Measurements from ENCODE around the gene LIME1.

Gene LIME1

GRCh38 chr20:63698739-63699465 is 37.6 kb upstream of the LIME1 start:
- no peaks in the 10 kb centered on the region for H3K9me3 ChIP-seq (ENCODE audit: control insufficient read depth, low read length)
- peak overlapping the region; percentile 70 for H3K9ac ChIP-seq (ENCODE audit: low read length)
- H3K4ac ChIP-seq (ENCODE audit: low read depth in 1 of 2, low read length in 2 of 2), result peak overlapping the region; percentile 90 to 93
- H4K8ac ChIP-seq (ENCODE audit: low read length), result peak overlapping the region; percentile 90
- H3K23ac ChIP-seq (ENCODE audit: low read length in 2 of 2), result no peak overlapping the region
- peak overlapping the region; percentile 17 to 47 for H3K4me3 ChIP-seq (ENCODE audit: insufficient read depth in 1 of 2, low read depth in 1 of 2, low read length in 2 of 2)
- H3K4me2 ChIP-seq (ENCODE audit: low read length, poor library complexity, severe bottlenecking), result peak overlapping the region; percentile 44
- peak overlapping the region in 1 of 2 experiments; percentile 85 for H3K14ac ChIP-seq (ENCODE audit: low read length in 2 of 2)
- no peak overlapping the region for H2AFZ ChIP-seq (ENCODE audit: low read depth, low read length)
- peak overlapping the region; percentile 51 to 98 for H2BK12ac ChIP-seq (ENCODE audit: low read length in 2 of 2)
- peak overlapping the region; percentile 90 for H3K27ac ChIP-seq (ENCODE audit: low read length, poor library complexity, severe bottlenecking)
- peak overlapping the region; percentile 100 for H4K91ac ChIP-seq (ENCODE audit: low read length)
- 11% methylated on average over 17 of the region's 19 CpGs for WGBS
- H3K27me3 ChIP-seq (ENCODE audit: control insufficient read depth in 1 of 2, insufficient read depth in 1 of 2, low read length in 2 of 2), result no peaks in the 10 kb centered on the region
- DNase-seq, result peak; percentile 97
- peak overlapping the region; percentile 85 for H2BK5ac ChIP-seq (ENCODE audit: low read depth, low read length, poor library complexity, severe bottlenecking)
- peaks cover 72% of the 10 kb centered on the region for H3K4me1 ChIP-seq (ENCODE audit: control insufficient read depth, insufficient read depth, low read depth, low read length)
- H3K36me3 ChIP-seq (ENCODE audit: control insufficient read depth in 1 of 2, insufficient read depth in 2 of 2, low read depth in 1 of 2, low read length in 2 of 2), result peaks cover 8 to 72% of the 10 kb centered on the region in 2 experiments
- peaks cover 30% of the 10 kb centered on the region for H3K79me1 ChIP-seq (replicated peaks; ENCODE audit: low read length, poor library complexity, severe bottlenecking)
- H2BK120ac ChIP-seq (ENCODE audit: low read depth, low read length), result peak overlapping the region; percentile 98
- peak overlapping the region; percentile 93 for H2BK15ac ChIP-seq (ENCODE audit: low read depth, poor library complexity, severe bottlenecking)
- H3K18ac ChIP-seq (ENCODE audit: low read depth in 1 of 2, low read length in 2 of 2), result peak overlapping the region; percentile 93 to 98
- peak overlapping the region; percentile 99 for H2AK5ac ChIP-seq (ENCODE audit: low read length, severe bottlenecking)

DNA sequence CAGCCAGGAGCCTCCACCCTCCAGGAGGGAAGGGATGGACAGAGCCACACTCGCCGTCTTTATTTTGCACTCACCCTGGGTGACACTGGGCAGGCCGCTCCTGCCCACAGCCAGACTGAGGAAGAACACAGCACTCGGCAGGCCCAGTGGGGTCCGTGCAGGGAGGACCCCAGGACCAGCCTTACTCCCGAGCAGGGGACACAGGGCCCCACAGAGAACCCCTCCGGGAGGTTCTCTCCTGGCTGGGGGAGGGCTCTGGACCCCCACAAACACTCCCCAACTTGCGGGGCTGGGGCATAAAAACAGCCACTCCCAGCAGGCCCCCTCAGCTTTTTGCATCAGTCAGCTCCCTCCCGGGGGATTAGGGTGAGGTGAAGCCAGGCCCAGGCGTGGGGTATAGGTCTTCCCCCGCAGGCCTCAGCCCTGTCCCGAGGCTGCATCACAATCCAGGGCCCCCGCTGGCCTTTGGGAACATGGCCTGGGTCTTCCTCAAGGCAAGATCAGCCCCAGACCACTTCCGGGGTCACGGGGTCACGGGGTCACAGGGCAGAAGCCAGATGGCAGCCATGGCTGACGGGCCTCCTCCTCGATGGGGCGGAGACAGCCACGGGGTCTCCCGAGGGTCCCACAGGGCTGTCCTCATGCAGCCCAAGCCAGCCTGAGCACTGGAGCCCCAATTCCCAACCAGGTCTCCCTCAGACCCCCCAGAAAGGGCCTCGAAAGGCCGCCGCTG is 36.8 kb upstream of the LIME1 start:
- H3K9ac ChIP-seq (ENCODE audit: low read length), result peak overlapping the region; percentile 70
- H2BK12ac ChIP-seq (ENCODE audit: low read length in 2 of 2), result peak overlapping the region; percentile 29 to 98
- H3K23ac ChIP-seq (ENCODE audit: low read length in 2 of 2), result no peak overlapping the region
- no peak for DNase-seq
- peak overlapping the region; percentile 100 for H4K91ac ChIP-seq (ENCODE audit: low read length)
- peak overlapping the region; percentile 90 for H4K8ac ChIP-seq (ENCODE audit: low read length)
- H3K27ac ChIP-seq (ENCODE audit: low read length, poor library complexity, severe bottlenecking), result peak overlapping the region; percentile 90
- H3K4me1 ChIP-seq (ENCODE audit: control insufficient read depth, insufficient read depth, low read depth, low read length), result peaks cover 75% of the 10 kb centered on the region
- H3K4me3 ChIP-seq (ENCODE audit: insufficient read depth in 1 of 2, low read depth in 1 of 2, low read length in 2 of 2), result no peak overlapping the region
- H3K14ac ChIP-seq (ENCODE audit: low read length in 2 of 2), result peak overlapping the region in 1 of 2 experiments; percentile 85
- H2AK5ac ChIP-seq (ENCODE audit: low read length, severe bottlenecking), result peak overlapping the region; percentile 99
- peak overlapping the region; percentile 85 for H2BK5ac ChIP-seq (ENCODE audit: low read depth, low read length, poor library complexity, severe bottlenecking)
- no peaks in the 10 kb centered on the region for H3K27me3 ChIP-seq (ENCODE audit: control insufficient read depth in 1 of 2, insufficient read depth in 1 of 2, low read length in 2 of 2)
- no peaks in the 10 kb centered on the region for H3K9me3 ChIP-seq (ENCODE audit: control insufficient read depth, low read length)
- H3K79me1 ChIP-seq (replicated peaks; ENCODE audit: low read length, poor library complexity, severe bottlenecking), result peaks cover 33% of the 10 kb centered on the region
- H2BK15ac ChIP-seq (ENCODE audit: low read depth, poor library complexity, severe bottlenecking), result peak overlapping the region; percentile 93
- H3K4ac ChIP-seq (ENCODE audit: low read depth in 1 of 2, low read length in 2 of 2), result peak overlapping the region; percentile 90 to 93
- peaks cover 16 to 72% of the 10 kb centered on the region in 2 experiments for H3K36me3 ChIP-seq (ENCODE audit: control insufficient read depth in 1 of 2, insufficient read depth in 2 of 2, low read depth in 1 of 2, low read length in 2 of 2)
- no peak overlapping the region for H2AFZ ChIP-seq (ENCODE audit: low read depth, low read length)
- H3K18ac ChIP-seq (ENCODE audit: low read depth in 1 of 2, low read length in 2 of 2), result peak overlapping the region; percentile 93 to 98
- WGBS, result 76% methylated on average over 24 of the region's 24 CpGs
- peak overlapping the region; percentile 44 for H3K4me2 ChIP-seq (ENCODE audit: low read length, poor library complexity, severe bottlenecking)
- peak overlapping the region; percentile 98 for H2BK120ac ChIP-seq (ENCODE audit: low read depth, low read length)

- peak overlapping the region; percentile 81 for H2BK15ac ChIP-seq (ENCODE audit: low read depth, poor library complexity, severe bottlenecking)
- H3K14ac ChIP-seq (ENCODE audit: low read length in 2 of 2), result no peak overlapping the region
- peaks cover 23 to 72% of the 10 kb centered on the region in 2 experiments for H3K36me3 ChIP-seq (ENCODE audit: control insufficient read depth in 1 of 2, insufficient read depth in 2 of 2, low read depth in 1 of 2, low read length in 2 of 2)
- no peak overlapping the region for H3K4me2 ChIP-seq (ENCODE audit: low read length, poor library complexity, severe bottlenecking)
- peak overlapping the region; percentile 90 for H3K27ac ChIP-seq (ENCODE audit: low read length, poor library complexity, severe bottlenecking)
- peaks cover 34% of the 10 kb centered on the region for H3K79me1 ChIP-seq (replicated peaks; ENCODE audit: low read length, poor library complexity, severe bottlenecking)
- peak overlapping the region; percentile 29 to 98 for H2BK12ac ChIP-seq (ENCODE audit: low read length in 2 of 2)
- peak overlapping the region; percentile 90 to 93 for H3K4ac ChIP-seq (ENCODE audit: low read depth in 1 of 2, low read length in 2 of 2)
- DNase-seq, result no peak
- WGBS, result 94% methylated on average over 38 of the region's 43 CpGs
- no peak overlapping the region for H3K4me3 ChIP-seq (ENCODE audit: insufficient read depth in 1 of 2, low read depth in 1 of 2, low read length in 2 of 2)
- H3K9me3 ChIP-seq (ENCODE audit: control insufficient read depth, low read length), result no peaks in the 10 kb centered on the region
- H3K18ac ChIP-seq (ENCODE audit: low read depth in 1 of 2, low read length in 2 of 2), result peak overlapping the region; percentile 87 to 93
- H4K8ac ChIP-seq (ENCODE audit: low read length), result peak overlapping the region; percentile 0
- H2BK5ac ChIP-seq (ENCODE audit: low read depth, low read length, poor library complexity, severe bottlenecking), result peak overlapping the region; percentile 85
- peak overlapping the region; percentile 98 for H2BK120ac ChIP-seq (ENCODE audit: low read depth, low read length)
- no peaks in the 10 kb centered on the region for H3K27me3 ChIP-seq (ENCODE audit: control insufficient read depth in 1 of 2, insufficient read depth in 1 of 2, low read length in 2 of 2)
- no peak overlapping the region for H2AFZ ChIP-seq (ENCODE audit: low read depth, low read length)
- no peak overlapping the region for H3K23ac ChIP-seq (ENCODE audit: low read length in 2 of 2)
- H3K4me1 ChIP-seq (ENCODE audit: control insufficient read depth, insufficient read depth, low read depth, low read length), result peaks cover 78% of the 10 kb centered on the region
- peak overlapping the region; percentile 70 for H3K9ac ChIP-seq (ENCODE audit: low read length)
- H4K91ac ChIP-seq (ENCODE audit: low read length), result peak overlapping the region; percentile 100
- peak overlapping the region; percentile 99 for H2AK5ac ChIP-seq (ENCODE audit: low read length, severe bottlenecking)
These were observed 36.0 kb upstream of the LIME1 start for GRCh38 chr20:63700199-63701050.

Data from mesenchymal stem cell (in vitro differentiated cells and primary cell).